Activated naive CD4-positive, alpha-beta T cell treated with anti-CD3 and anti-CD28 coated beads, Interleukin-2, amount 50 U/mL, for 16 hours (primary cell): ENCODE measurements around the gene EPHA6.

Experiments used
- DNase-seq: peaks from one replicate; pipeline ENCODE4 v3.0.0-alpha.2; 2020

The EPHA6 gene

GRCh38 chr3:97037294-97037943 lies 223.0 kb downstream of the EPHA6 start:
- no peak for DNase-seq

DNA sequence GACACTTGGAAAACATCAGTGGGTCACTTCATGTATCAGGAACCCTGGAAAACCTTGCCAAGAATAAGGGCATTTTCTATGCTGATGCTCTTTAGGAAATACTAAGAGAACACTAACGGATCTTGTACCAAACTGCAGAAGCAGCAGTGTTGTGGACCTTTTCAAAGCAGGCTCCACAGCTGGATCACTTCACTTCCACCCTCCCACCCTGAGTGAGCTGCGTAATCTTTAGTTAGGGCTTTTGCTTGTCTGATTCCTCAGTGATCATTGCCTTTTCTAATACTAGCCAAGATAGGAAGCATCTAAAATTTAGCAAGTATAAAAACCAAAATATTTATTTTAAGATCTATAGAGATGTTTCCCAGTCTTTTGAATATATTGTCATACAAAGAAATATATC lies 229.0 kb downstream of the EPHA6 start:
- no peak for DNase-seq

GRCh38 chr3:97057365-97057764 lies 243.0 kb downstream of the EPHA6 start:
- DNase-seq = no peak

- DNase-seq = no peak
Observed at GRCh38 chr3:97059168-97059567, 244.8 kb downstream of the EPHA6 start.

GRCh38 chr3:97066531-97066930 lies 252.1 kb downstream of the EPHA6 start:
- DNase-seq = no peak

- no peak for DNase-seq
Observed at GRCh38 chr3:97070302-97070701, 255.9 kb downstream of the EPHA6 start.

DNA sequence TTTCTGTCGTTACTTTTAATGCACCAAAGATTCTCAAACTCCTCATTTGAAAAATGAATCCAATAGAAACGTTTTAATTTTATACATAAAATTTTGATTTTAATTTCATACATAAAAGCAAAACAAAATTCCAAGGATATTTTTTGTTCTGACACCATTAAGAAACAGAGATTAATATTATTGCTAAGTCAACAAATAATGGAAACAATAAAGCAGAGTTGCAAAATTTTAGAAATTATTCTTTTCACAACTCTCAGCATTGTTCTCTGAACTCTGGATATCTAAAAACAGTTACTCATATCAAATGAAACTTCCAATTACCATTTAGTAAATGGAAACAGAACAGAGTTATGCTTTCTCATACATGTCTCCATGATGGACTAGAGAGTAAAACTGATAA lies 260.2 kb downstream of the EPHA6 start:
- no peak for DNase-seq

DNA sequence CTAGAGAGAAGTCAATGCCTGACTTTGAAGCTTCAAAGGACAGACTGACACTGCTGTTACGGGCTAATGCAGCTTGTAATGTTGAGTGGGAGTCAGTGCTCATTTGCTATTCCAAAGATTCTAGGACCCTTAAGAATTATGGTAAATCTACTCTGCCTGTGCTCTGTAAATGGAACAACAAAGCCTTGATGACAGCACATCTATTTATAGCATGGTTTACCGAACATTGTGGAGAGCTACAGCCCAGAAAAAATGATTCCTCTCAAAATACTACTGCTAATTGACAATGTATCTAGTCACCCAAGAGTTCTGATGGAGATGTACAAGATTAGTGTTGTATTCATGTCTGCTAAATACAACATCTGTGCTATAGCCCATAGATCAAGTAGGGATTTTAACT lies 262.3 kb downstream of the EPHA6 start:
- DNase-seq = no peak

- no peak for DNase-seq
Observed at GRCh38 chr3:97089621-97090020, 275.2 kb downstream of the EPHA6 start.

DNA sequence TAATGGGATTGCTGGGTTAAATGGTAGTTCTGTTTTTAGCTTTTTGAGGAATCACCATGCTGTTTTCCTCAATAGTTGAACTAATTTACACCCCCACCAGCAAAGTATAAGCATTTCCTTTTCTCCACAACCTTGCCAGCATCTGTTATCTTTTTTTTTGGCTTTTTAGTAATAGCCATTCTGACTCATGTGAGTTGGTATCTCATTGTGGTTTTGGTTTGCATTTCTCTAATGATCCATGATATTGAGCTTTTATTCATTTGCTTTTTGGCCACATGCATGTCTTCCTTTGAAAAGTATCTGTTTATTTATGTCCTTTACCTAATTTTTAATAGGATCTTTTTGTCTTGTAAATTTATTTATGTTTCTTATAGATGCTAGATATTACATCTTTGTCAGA lies 288.2 kb downstream of the EPHA6 start:
- DNase-seq = no peak

GRCh38 chr3:97105989-97106651 lies 291.7 kb downstream of the EPHA6 start:
- no peak for DNase-seq

GRCh38 chr3:97106652-97106989 lies 292.2 kb downstream of the EPHA6 start:
- no peak for DNase-seq

GRCh38 chr3:97108136-97108535 lies 293.7 kb downstream of the EPHA6 start:
- DNase-seq = no peak

- DNase-seq = no peak
Observed at GRCh38 chr3:97111244-97111643, 296.9 kb downstream of the EPHA6 start.

DNA sequence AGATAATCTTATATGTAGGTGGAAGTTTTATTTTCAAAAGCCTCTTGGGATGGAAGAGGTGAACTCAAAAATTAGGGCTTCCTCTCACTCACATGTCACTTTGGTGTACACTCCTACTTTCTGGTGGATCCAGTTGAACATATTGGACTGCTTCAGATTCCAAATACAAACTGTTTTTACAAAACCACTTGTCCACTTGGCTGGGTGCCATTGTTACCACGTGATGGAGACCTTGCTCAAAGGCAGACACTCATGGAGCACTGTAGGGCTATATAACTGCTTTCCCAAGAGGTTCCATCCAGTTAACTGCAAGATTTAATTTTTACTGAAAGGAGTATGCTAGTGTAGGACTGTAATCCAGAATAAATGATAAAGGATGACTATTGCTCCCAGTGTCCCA lies 307.0 kb downstream of the EPHA6 start:
- DNase-seq = no peak

DNA sequence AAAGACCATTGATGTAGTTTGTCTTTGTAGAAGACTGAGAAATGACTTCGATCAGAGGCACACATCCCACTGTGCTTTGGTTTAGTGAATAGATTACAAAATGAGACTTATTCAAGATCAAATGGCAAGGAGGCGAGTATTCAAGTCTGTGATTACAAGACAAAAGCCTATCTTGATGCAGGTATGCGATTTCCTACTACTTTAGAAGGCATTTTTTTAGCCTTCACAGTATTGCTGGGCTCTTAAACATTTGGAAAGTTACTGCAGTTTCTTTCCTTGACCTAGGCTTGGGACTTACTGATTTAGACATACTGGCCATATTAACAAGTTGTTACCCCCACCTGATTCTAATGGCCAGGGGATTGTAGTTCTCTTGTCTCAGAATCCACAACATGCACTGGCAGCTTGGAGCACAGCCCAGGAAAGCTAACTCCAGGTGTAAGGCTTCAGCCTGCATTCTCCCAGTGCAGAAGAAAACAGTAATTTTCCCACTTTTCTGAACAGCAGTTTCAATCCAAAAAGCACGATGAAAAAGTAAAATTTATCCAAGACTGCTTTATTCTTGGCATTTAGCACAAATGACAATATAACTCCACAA lies 311.6 kb downstream of the EPHA6 start:
- no peak for DNase-seq

DNA sequence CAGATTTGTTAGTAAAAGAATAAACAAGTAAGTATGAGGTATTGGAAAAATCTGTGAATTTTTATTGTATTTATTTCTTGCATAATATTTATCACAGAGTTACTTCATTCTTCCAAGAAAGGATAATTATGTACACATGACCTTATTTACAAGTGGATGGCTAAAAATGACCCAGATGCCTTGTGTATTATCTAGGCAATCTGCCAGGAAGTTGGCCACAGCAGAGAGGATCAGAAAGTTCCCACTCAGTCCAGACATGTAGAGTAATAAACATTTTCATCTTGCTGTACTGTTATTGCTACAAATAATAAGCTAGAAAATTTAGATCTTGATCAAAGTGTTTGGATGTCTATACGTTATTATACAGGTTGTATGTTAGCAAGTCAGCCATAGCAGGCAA lies 317.1 kb downstream of the EPHA6 start:
- no peak for DNase-seq

GRCh38 chr3:97138914-97139541 lies 324.6 kb downstream of the EPHA6 start:
- DNase-seq = no peak

- DNase-seq = no peak
Observed at GRCh38 chr3:97148931-97149330, 334.5 kb downstream of the EPHA6 start.

GRCh38 chr3:97161169-97161568 lies 346.8 kb downstream of the EPHA6 start:
- DNase-seq = no peak

DNA sequence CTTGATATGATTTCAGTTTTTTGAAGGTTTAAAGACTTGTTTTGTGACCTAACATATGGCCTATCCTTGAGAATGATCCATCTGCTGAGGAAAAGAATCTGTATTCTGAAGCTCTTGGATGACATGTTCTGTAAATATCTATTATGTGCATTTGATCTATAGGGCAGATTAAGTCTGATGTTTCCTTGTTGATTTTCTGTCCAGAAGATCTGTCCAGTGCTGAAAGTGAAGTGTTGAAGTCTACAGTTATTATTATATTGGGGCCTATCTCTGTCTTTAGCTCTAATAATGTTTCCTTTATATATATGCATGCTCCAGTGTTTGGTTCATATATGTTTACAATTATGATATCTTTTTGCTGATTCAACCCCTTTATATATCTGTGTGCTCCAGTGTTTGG lies 362.8 kb downstream of the EPHA6 start:
- no peak for DNase-seq

DNA sequence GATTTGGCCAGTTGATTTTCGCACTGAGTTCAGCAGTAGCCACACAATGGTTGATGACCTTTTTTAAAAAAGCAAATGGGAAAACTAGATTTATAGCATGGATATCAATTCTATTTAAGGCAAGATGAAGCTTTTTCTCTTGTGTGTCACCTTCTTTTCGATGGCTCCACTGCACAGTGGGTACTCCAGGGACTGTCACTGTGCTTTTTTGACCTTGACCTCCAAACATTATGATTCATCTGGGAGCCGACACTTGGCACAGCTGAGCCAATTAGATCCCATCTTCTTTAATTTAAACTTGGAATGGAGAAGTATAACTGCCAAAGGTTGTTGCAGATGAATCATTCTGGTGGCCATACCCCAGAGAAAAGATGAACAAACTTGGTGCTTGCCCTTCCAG lies 367.3 kb downstream of the EPHA6 start:
- no peak for DNase-seq

DNA sequence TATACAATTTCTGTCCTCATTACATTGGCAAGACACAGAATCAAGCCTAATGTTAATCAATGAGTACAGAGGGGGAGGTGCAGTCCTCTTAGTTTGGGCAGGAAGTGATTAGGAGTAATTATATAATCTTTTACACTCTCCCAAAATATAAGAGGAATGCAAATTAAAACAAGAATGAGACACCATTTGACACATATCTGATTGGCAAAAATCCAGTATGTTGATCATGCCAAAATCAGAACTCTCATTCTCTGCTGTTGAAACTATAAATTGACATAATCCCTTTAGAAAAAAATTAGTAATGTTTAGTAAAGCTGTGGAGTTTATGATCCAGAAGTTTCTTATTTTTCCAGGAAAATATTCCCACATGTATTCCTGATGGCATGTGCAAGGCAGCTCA lies 373.4 kb downstream of the EPHA6 start:
- DNase-seq = no peak

- DNase-seq = no peak
Observed at GRCh38 chr3:97189835-97190234, 375.4 kb downstream of the EPHA6 start.
